ENCODE data around the gene GPR45.

The GPR45 gene

DNA sequence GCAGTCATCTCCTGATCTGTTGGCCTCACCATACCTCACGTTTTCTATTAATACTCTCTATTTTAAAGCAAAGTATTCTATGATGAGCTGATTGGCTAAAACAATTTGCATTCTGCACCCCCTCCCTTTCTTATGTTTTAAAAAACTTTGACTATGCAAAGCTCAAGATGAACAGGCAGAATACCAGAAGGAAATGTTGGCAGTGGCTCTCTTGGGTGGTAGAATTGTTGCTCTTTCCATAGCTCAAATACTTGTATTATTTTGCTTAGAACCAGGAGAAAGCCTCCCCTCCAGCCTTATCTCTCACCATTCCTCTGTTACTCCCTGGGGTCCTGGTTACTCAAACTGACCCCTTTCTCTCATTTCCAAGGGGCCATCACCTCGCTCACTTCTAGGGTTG, 14.4 kb downstream of the GPR45 start:
- no peak for DNase-seq (ENCODE audit: low spot score)
- TF ChIP-seq, protein P1, sequence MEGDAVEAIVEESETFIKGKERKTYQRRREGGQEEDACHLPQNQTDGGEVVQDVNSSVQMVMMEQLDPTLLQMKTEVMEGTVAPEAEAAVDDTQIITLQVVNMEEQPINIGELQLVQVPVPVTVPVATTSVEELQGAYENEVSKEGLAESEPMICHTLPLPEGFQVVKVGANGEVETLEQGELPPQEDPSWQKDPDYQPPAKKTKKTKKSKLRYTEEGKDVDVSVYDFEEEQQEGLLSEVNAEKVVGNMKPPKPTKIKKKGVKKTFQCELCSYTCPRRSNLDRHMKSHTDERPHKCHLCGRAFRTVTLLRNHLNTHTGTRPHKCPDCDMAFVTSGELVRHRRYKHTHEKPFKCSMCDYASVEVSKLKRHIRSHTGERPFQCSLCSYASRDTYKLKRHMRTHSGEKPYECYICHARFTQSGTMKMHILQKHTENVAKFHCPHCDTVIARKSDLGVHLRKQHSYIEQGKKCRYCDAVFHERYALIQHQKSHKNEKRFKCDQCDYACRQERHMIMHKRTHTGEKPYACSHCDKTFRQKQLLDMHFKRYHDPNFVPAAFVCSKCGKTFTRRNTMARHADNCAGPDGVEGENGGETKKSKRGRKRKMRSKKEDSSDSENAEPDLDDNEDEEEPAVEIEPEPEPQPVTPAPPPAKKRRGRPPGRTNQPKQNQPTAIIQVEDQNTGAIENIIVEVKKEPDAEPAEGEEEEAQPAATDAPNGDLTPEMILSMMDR (IDR thresholded peaks at IDR 0.05; ENCODE audit: extremely low read depth, missing control alignments): no peak

DNA sequence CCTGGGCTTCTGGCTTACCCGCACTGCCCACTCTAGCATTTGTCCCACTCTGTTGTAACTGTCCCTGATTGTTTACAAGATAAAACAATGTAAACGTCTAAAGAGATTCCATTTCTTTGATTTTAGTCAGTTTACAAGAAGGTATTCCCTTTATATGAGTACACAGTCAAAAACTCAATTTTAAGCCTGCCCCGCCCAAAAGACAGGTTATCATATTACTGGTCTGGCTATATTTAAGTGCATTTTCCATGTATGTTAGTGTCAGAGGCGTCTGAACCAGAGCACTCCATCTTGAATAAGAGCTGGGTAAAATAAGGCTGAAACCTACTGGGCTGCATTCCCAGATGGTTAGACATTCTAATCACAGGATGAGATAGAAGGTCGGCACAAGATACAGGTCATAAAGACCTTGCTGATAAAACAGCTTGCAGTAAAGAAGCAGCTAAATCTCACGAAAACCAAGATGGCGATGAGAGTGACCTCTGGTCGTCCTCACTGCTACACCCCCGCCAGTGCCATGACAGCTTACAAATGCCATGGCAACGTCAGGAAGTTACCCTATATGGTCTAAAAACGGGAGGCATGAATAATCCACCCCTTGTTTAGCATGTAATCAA, 15.0 kb downstream of the GPR45 start:
- DNase-seq (ENCODE audit: low spot score): no peak
- TF ChIP-seq, protein P1 (IDR thresholded peaks at IDR 0.05; ENCODE audit: extremely low read depth, missing control alignments): no peak

DNA sequence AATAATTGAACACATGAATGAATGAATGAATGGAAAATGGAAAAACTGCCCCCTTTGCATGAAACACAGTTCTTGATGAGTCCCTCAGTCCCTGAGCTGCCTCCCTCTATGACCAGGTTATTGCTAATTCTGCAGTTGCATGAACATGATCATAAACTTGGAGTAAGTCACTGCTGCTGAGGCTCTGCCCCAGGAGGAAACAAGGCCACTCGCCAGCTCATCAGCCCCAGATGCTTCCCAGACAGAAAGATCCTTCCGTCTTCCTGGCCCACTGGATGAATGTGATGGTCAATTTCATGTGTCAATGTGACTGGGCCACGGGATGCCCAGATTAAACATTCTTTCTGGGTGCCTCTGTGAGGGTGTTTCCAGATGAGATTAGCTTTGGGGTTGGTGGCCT, 16.4 kb downstream of the GPR45 start:
- no peak for DNase-seq (ENCODE audit: low spot score)
- TF ChIP-seq, protein P1 (IDR thresholded peaks at IDR 0.05; ENCODE audit: extremely low read depth, missing control alignments): no peak

DNA sequence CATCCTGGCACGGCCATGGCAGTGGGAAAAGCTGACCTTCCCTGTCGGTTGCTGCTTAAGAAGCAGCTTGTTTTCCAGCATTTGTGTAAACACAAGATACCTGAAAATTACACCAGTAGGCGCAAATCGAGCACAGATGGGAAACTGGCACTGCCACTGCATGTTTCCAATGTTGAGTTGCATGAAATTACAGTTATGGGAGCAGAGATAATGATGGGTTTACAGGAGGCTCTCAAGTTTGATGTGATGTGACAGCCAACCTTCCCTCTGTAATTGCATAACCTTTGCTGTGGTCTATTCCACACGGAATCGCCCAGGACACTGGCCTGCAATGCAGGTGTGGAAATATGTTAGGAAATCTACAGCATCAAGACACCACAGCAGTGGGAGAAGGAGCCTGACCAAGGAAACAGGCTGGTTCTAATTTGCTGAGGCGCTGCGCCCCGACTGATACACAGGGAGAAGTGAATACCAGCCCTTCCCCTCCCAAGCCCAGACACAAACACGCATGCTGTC, 17.4 kb downstream of the GPR45 start:
- TF ChIP-seq, protein P1 (IDR thresholded peaks at IDR 0.05; ENCODE audit: extremely low read depth, missing control alignments): no peak

DNA sequence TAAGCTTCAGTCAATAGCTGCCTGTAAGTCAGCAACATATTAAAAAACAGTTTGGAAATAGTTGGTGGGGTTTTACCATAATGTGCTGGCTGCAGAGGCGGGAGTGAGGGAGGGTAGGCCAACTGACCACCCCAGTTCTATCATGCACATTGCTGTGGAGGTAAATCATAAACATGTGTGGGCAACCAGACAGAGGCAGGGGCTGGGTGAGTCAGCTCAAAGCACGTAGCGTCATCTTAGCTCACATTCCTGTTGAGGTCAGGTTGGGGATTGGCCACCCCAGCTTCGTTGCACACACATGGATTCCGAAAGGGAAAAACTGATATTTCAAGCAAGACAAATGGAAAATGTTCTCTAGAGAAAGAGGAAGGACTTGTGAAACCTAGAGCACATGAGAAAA, 19.5 kb downstream of the GPR45 start:
- no peak for DNase-seq (ENCODE audit: low spot score)
- TF ChIP-seq, protein P1 (IDR thresholded peaks at IDR 0.05; ENCODE audit: extremely low read depth, missing control alignments): no peak

More for the DNA sequence above, 17.4 kb downstream of the GPR45 start:
- DNase-seq (ENCODE audit: low spot score): no peak

DNA sequence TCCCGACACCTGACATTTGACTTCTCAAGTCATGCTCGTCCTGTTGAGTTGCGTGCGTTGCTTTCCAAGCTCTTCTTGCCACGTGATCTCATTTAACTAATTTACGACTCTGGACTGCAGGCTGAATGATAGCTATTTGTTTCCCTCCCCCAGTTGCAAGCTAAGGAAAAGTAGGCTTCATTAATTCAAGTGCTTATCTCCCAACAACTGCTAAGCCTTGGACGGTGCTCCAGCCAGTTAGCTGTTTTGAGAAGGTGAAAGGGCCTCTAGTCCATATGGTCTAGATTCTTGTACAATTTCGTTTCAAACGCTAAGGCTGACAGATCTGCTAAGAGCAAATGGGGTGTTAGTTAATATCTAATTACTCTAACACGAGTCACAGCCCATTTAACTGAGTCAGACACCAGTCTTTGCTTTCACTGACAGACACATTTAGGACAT, 21.1 kb downstream of the GPR45 start:
- no peak for DNase-seq (ENCODE audit: low spot score)

DNA sequence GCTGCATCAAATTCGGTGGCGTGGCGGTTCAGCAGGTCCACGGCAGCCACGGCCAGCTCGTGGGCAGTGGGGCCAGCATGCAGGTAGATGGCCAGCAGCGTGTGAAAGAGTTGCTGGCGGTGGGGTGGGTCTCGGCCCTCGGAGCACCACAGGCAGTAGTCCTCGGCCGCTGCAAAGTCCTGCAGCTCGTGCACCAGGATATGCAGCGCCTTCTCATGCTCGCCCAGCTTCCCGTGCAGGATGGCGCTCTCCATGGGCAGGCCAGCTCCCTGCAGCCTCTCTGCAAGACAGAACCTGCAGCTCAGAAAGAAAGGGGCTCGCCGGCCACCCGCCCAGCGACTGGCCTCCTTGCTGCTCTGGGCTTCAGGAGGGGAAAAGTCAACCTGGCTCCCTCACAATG, 27.9 kb downstream of the GPR45 start:
- TF ChIP-seq, protein P1 (IDR thresholded peaks at IDR 0.05; ENCODE audit: extremely low read depth, missing control alignments): no peak

More for the DNA sequence above, 21.1 kb downstream of the GPR45 start:
- TF ChIP-seq, protein P1 (IDR thresholded peaks at IDR 0.05; ENCODE audit: extremely low read depth, missing control alignments): no peak

More for the DNA sequence above, 27.9 kb downstream of the GPR45 start:
- no peak for DNase-seq (ENCODE audit: low spot score)
